ENCODE results near the gene R3HDML. TPM values are rescaled to one million over a fixed set of nuclear protein-coding genes. Genes with fewer than 3 reads are reported as not detected.
A peak's percentile ranks its signal among the peaks of the same experiment; 100 is the strongest.

The R3HDML gene
- total and polyA plus RNA-seq, 2 of the 13 experiments (the other 11 are each of a cell fraction or from before 2014, with no cell fraction given) = not detected

- TF ChIP-seq MTERF4 (CRISPR knock-in tag; IDR thresholded peaks at IDR 0.05) (0 out of 2 replicates have a peak, but pooled peaks have one; percentile 5), HHEX (CRISPR knock-in tag; IDR thresholded peaks at IDR 0.05) (no peak), SOX5 (CRISPR knock-in tag; IDR thresholded peaks at IDR 0.05; ENCODE audit: borderline replicate concordance) (peak; percentile 75), MAFK (conservative IDR thresholded peaks at IDR 0.05 in 1 of 2, IDR thresholded peaks at IDR 0.05 in 1 of 2; ENCODE audit: low read length in 2 of 2) (no peak), DR1 (CRISPR knock-in tag; IDR thresholded peaks at IDR 0.05) (peak; percentile 25; the same call in 1 of the 2 replicates), SIX1 (CRISPR knock-in tag; IDR thresholded peaks at IDR 0.05; ENCODE audit: borderline replicate concordance) (no peak), RORA (CRISPR knock-in tag; IDR thresholded peaks at IDR 0.05) (no peak), ZNF446 (CRISPR knock-in tag; IDR thresholded peaks at IDR 0.05) (no peak), NR2F1 (CRISPR knock-in tag; IDR thresholded peaks at IDR 0.05) (no peak), ZNF468 (CRISPR knock-in tag; IDR thresholded peaks at IDR 0.05) (no peak), MEIS1 (CRISPR knock-in tag; IDR thresholded peaks at IDR 0.05; ENCODE audit: borderline replicate concordance) (0 out of 2 replicates have a peak, but pooled peaks have one; percentile 69), ZNF841 (CRISPR knock-in tag; IDR thresholded peaks at IDR 0.05; ENCODE audit: borderline replicate concordance) (no peak), KLF6 (CRISPR knock-in tag; IDR thresholded peaks at IDR 0.05) (no peak; the same call in 1 of the 2 replicates), ATAD3A (CRISPR knock-in tag; IDR thresholded peaks at IDR 0.05) (no peak), ZMYM4 (CRISPR knock-in tag; IDR thresholded peaks at IDR 0.05) (peak; percentile 72), RAD21 (CRISPR knock-in tag; IDR thresholded peaks at IDR 0.05) (peak; percentile 8; the same call in 1 of the 2 replicates), TEAD2 (CRISPR knock-in tag; IDR thresholded peaks at IDR 0.05) (0 out of 2 replicates have a peak, but pooled peaks have one; percentile 38), RXRB (CRISPR knock-in tag; IDR thresholded peaks at IDR 0.05; ENCODE audit: borderline replicate concordance) (peak; percentile 63; the same call in 1 of the 2 replicates), ZNF670 (CRISPR knock-in tag; IDR thresholded peaks at IDR 0.05; ENCODE audit: borderline replicate concordance) (no peak)
- TF ChIP-seq, protein P1, sequence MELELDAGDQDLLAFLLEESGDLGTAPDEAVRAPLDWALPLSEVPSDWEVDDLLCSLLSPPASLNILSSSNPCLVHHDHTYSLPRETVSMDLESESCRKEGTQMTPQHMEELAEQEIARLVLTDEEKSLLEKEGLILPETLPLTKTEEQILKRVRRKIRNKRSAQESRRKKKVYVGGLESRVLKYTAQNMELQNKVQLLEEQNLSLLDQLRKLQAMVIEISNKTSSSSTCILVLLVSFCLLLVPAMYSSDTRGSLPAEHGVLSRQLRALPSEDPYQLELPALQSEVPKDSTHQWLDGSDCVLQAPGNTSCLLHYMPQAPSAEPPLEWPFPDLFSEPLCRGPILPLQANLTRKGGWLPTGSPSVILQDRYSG (CRISPR knock-in tag; IDR thresholded peaks at IDR 0.05) = no peak; the same call in 1 of the 2 replicates
- TF ChIP-seq, protein P2, sequence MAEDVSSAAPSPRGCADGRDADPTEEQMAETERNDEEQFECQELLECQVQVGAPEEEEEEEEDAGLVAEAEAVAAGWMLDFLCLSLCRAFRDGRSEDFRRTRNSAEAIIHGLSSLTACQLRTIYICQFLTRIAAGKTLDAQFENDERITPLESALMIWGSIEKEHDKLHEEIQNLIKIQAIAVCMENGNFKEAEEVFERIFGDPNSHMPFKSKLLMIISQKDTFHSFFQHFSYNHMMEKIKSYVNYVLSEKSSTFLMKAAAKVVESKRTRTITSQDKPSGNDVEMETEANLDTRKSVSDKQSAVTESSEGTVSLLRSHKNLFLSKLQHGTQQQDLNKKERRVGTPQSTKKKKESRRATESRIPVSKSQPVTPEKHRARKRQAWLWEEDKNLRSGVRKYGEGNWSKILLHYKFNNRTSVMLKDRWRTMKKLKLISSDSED (CRISPR knock-in tag; IDR thresholded peaks at IDR 0.05) = no peak
- TF ChIP-seq, protein P3, sequence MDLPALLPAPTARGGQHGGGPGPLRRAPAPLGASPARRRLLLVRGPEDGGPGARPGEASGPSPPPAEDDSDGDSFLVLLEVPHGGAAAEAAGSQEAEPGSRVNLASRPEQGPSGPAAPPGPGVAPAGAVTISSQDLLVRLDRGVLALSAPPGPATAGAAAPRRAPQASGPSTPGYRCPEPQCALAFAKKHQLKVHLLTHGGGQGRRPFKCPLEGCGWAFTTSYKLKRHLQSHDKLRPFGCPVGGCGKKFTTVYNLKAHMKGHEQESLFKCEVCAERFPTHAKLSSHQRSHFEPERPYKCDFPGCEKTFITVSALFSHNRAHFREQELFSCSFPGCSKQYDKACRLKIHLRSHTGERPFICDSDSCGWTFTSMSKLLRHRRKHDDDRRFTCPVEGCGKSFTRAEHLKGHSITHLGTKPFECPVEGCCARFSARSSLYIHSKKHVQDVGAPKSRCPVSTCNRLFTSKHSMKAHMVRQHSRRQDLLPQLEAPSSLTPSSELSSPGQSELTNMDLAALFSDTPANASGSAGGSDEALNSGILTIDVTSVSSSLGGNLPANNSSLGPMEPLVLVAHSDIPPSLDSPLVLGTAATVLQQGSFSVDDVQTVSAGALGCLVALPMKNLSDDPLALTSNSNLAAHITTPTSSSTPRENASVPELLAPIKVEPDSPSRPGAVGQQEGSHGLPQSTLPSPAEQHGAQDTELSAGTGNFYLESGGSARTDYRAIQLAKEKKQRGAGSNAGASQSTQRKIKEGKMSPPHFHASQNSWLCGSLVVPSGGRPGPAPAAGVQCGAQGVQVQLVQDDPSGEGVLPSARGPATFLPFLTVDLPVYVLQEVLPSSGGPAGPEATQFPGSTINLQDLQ (CRISPR knock-in tag; IDR thresholded peaks at IDR 0.05) = no peak
- TF ChIP-seq, protein P4, sequence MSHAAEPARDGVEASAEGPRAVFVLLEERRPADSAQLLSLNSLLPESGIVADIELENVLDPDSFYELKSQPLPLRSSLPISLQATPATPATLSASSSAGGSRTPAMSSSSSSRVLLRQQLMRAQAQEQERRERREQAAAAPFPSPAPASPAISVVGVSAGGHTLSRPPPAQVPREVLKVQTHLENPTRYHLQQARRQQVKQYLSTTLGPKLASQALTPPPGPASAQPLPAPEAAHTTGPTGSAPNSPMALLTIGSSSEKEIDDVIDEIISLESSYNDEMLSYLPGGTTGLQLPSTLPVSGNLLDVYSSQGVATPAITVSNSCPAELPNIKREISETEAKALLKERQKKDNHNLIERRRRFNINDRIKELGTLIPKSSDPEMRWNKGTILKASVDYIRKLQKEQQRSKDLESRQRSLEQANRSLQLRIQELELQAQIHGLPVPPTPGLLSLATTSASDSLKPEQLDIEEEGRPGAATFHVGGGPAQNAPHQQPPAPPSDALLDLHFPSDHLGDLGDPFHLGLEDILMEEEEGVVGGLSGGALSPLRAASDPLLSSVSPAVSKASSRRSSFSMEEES (CRISPR knock-in tag; IDR thresholded peaks at IDR 0.05) = peak; percentile 68
Measured at GRCh38 chr20:44392776-44393607, 56.1 kb downstream of the R3HDML start (continued).

All from HepG2 (cell line).